HepG2 (cell line): ENCODE data around the gene TPCN2. TPM values are rescaled to one million over a fixed set of nuclear protein-coding genes. Genes with fewer than 3 reads are reported as not detected.

Experiments
- ATAC-seq: fragments of 200-7000 bp; cut with Tn5 transposase; 3 replicates; pipeline ENCODE4 v1.9.1; 2020; ENCODE audit warnings: mild to moderate bottlenecking, moderate library complexity
- BruUV-seq: library from RNA; stranded (reverse); fragments of 400-500 nt; replicated peaks from 2 replicates; lab custom pipeline; 2021; lab: Mats Ljungman, UMichigan
- CTCF ChIA-PET: fragments of 300-600 bp; formaldehyde crosslinking; extraction: SDS; loops from one replicate; lab custom pipeline; 2021; ENCODE audit warnings: low total read pairs, inconsistent platforms, low intra/inter-chr PET ratio; lab: Yijun Ruan, JAX
- POLR2A ChIA-PET: fragments of 350-600 bp; sonication (Branson Sonifier 250); formaldehyde crosslinking; loops from one replicate; lab custom pipeline; 2020; ENCODE audit warnings: antibody characterized with exemption, inconsistent platforms; lab: Yijun Ruan, JAX
- DNase-seq: peaks from one replicate; pipeline ENCODE4 v3.0.0-alpha.2; 2015; ENCODE audit warnings: low spot score
- FAIRE-seq: peaks from 3 replicates; lab custom pipeline; 2011; peaks lifted over from hg19 to GRCh38; lab: Jason Lieb, UNC
- H2AFZ ChIP-seq: one replicate; pipeline ENCODE4 v1.6.1; 2011; ENCODE audit warnings: low read length, inconsistent platforms
- H3K27ac ChIP-seq: fragments of 300-600 bp; 3 replicates; pipeline ENCODE4 v1.8.0; 2011; ENCODE audit warnings: mixed run types, mild to moderate bottlenecking, mixed read lengths, low read length, inconsistent platforms; ENCODE audit not compliant: insufficient read depth; ENCODE audit errors: extremely low read length
- H3K27me3 ChIP-seq, 2 experiments: fragments of 200-600 bp in 1 of 2; 2 replicates in 1 of 2; 3 replicates in 1 of 2; pipeline versions ENCODE4 v1.6.0 to v1.8.0; 2011; ENCODE audit warnings: low read length in 2 of 2, mild to moderate bottlenecking in 2 of 2, moderate library complexity in 2 of 2, inconsistent platforms in 1 of 2; ENCODE audit not compliant: insufficient read depth in 2 of 2, control insufficient read depth in 1 of 2
- H3K36me3 ChIP-seq, 2 experiments: fragments of 200-600 bp in 1 of 2; replicated peaks in 1 of 2; 2 replicates in 1 of 2; 3 replicates in 1 of 2; pipeline versions ENCODE4 v1.5.1 to v1.8.0; 2011; ENCODE audit warnings: low read length in 2 of 2, inconsistent platforms in 1 of 2; ENCODE audit not compliant: insufficient read depth in 2 of 2, control insufficient read depth in 1 of 2
- H3K4me1 ChIP-seq: 2 replicates; pipeline ENCODE4 v1.5.1; 2012; ENCODE audit warnings: low read length, inconsistent platforms; ENCODE audit not compliant: insufficient read depth
- H3K4me2 ChIP-seq: 2 replicates; pipeline ENCODE4 v1.6.0; 2011; ENCODE audit warnings: low read depth, low read length, inconsistent platforms
- H3K4me3 ChIP-seq, 3 experiments: fragments of 200-600 bp in 1 of 3; sonication (generic), shearing (Covaris generic) in 1 of 3; replicated peaks in 1 of 3; 2 replicates each; pipeline ENCODE4 v1.5.1; 2011 to 2016; ENCODE audit warnings: low read length in 3 of 3, inconsistent platforms in 2 of 3, low read depth in 2 of 3, mild to moderate bottlenecking in 2 of 3, control low read depth in 1 of 3, mixed read lengths in 1 of 3; ENCODE audit not compliant: insufficient read depth in 1 of 3
- H3K79me2 ChIP-seq: one replicate; pipeline ENCODE4 v1.6.1; 2011; ENCODE audit warnings: low read length, inconsistent platforms; ENCODE audit not compliant: insufficient read depth
- H3K9ac ChIP-seq: 2 replicates; pipeline ENCODE4 v1.6.0; 2011; ENCODE audit warnings: mild to moderate bottlenecking, low read depth, low read length, inconsistent platforms; ENCODE audit not compliant: insufficient read depth
- H3K9me3 ChIP-seq: 2 replicates; pipeline ENCODE4 v1.5.1; 2012; ENCODE audit warnings: mild to moderate bottlenecking, low read length
- H4K20me1 ChIP-seq: 2 replicates; pipeline ENCODE4 v1.6.0; 2011; ENCODE audit warnings: inconsistent platforms, mild to moderate bottlenecking, low read length, moderate library complexity; ENCODE audit not compliant: insufficient read depth
- BORCS8-MEF2B ChIP-seq: sonication (generic); formaldehyde crosslinking; IDR thresholded peaks from 2 replicates; pipeline ENCODE4 v1.8.0; 2022; ENCODE audit warnings: mild to moderate bottlenecking, missing genetic modification reagents
- GATAD1 ChIP-seq: IDR thresholded peaks from 2 replicates; pipeline ENCODE4 v1.6.1; 2016; ENCODE audit warnings: missing genetic modification reagents, missing compliant biosample characterization
- IRF2 ChIP-seq: IDR thresholded peaks from 2 replicates; pipeline ENCODE4 v1.6.1; 2018; ENCODE audit warnings: missing genetic modification reagents, missing compliant biosample characterization
- KMT2B ChIP-seq: IDR thresholded peaks from 2 replicates; pipeline ENCODE4 v1.6.1; 2016; ENCODE audit warnings: missing genetic modification reagents, missing compliant biosample characterization
- MTA1 ChIP-seq: sonication (generic); formaldehyde crosslinking; IDR thresholded peaks from 2 replicates; pipeline ENCODE4 v1.4.0; 2020; ENCODE audit warnings: missing genetic modification reagents, mild to moderate bottlenecking, borderline replicate concordance
- NFE2L1 ChIP-seq: sonication (generic); formaldehyde crosslinking; IDR thresholded peaks from 2 replicates; pipeline ENCODE4 v1.4.0; 2020; ENCODE audit warnings: missing genetic modification reagents, mild to moderate bottlenecking, borderline replicate concordance
- NFYB ChIP-seq: sonication (generic); formaldehyde crosslinking; IDR thresholded peaks from 2 replicates; pipeline ENCODE4 v1.4.0; 2020; ENCODE audit warnings: missing genetic modification reagents
- ZSCAN12 ChIP-seq: sonication (generic); formaldehyde crosslinking; IDR thresholded peaks from 2 replicates; pipeline ENCODE4 v1.9.0; 2021; ENCODE audit warnings: mild to moderate bottlenecking, missing genetic modification reagents
- WGBS: methylation state at CpG from one replicate; pipeline ENCODE4 v1.1.6; 2017; ENCODE audit warnings: low lambda C conversion rate; 5-methylcytosine and 5-hydroxymethylcytosine counted together
- in situ Hi-C: cut with HindIII; loops from 2 replicates; pipeline ENCODE4 v1.10.0; 2017; ENCODE audit warnings: low pct_unique_long_range_greater_than_20kb; ENCODE audit not compliant: extremely low pct_ligation_motif_present
- intact Hi-C: fragments of 100-400 bp; cut with micrococcal nuclease; formaldehyde crosslinking; loops from one replicate; pipeline ENCODE4 v1.10.0; 2022; ENCODE audit not compliant: unreplicated experiment
- polyA plus RNA-seq, 8 experiments: library from polyadenylated mRNA; depleted of rRNA in 3 of 8; stranded (reverse) in 7 of 8; unstranded in 1 of 8; fragments of >200 nt; fragmentation: Illumina TruSeq in 4 of 8; extraction: Trizol in 4 of 8; gene quantifications; 2 replicates each; pipeline versions ENCODE4 v1.2.1 to v1.2.3, GENCODE V29; 2011 to 2016; ENCODE audit warnings: low read depth in 4 of 8, missing spikeins in 1 of 8, mixed read lengths in 1 of 8; ENCODE audit not compliant: insufficient read depth in 1 of 8
- total RNA-seq, 5 experiments: library from RNA; depleted of rRNA; stranded (reverse); fragments of >200 nt; fragmentation: Illumina TruSeq; extraction: Trizol; gene quantifications; 2 replicates each; pipeline ENCODE4 v1.2.3, GENCODE V29; 2016; ENCODE audit warnings: low read depth in 1 of 5
- TF ChIP-seq, protein P1 (sequence below): sonication (generic); formaldehyde crosslinking; IDR thresholded peaks from 2 replicates; pipeline ENCODE4 v1.4.0; 2020; ENCODE audit warnings: missing genetic modification reagents
- TF ChIP-seq, protein P2 (sequence below): sonication (generic); formaldehyde crosslinking; IDR thresholded peaks from 2 replicates; pipeline ENCODE4 v1.8.1; 2022; ENCODE audit warnings: mild to moderate bottlenecking, missing genetic modification reagents
- TF ChIP-seq, protein P3 (sequence below): IDR thresholded peaks from 2 replicates; pipeline ENCODE4 v1.6.1; 2016; ENCODE audit warnings: low read depth, borderline replicate concordance
- TF ChIP-seq, protein P4 (sequence below): sonication (generic); formaldehyde crosslinking; IDR thresholded peaks from 2 replicates; pipeline ENCODE4 v1.8.1; 2023; ENCODE audit warnings: mild to moderate bottlenecking, missing genetic modification reagents
- TF ChIP-seq, protein P5 (sequence below): IDR thresholded peaks from 2 replicates; pipeline ENCODE4 v1.6.1; 2018; ENCODE audit warnings: missing genetic modification reagents, mild to moderate bottlenecking, missing compliant biosample characterization
- TF ChIP-seq, protein P6 (sequence below): sonication (generic); formaldehyde crosslinking; IDR thresholded peaks from 2 replicates; pipeline ENCODE4; 2020; ENCODE audit warnings: missing genetic modification reagents, mild to moderate bottlenecking, borderline replicate concordance
- TF ChIP-seq, protein P7 (sequence below): IDR thresholded peaks from 2 replicates; pipeline ENCODE4 v1.6.1; 2016
- TF ChIP-seq, protein P8 (sequence below): sonication (generic); formaldehyde crosslinking; IDR thresholded peaks from 2 replicates; pipeline ENCODE4 v1.5.0; 2020; ENCODE audit warnings: missing genetic modification reagents

TPCN2 gene
- total and polyA plus RNA-seq, 2 of the 13 experiments (the other 11 are each of a cell fraction or from before 2014, with no cell fraction given), result 5.6 to 5.9 TPM

DNA sequence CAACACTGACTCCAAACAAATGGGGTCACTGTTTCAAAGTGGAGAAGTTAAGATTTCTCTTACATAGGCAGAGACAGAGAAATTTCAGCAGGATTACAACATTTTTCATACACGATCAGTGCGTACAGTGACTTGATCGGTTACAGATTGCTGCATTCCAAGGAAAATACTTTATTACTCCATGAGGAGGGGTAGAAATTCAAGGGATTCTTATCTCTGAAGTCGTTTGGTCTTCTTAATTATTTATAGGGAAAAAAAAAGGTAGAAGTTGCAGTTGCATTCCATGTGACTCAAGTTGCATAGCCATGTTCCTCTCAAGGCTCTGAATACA is 96.3 kb downstream of the TPCN2 start:
- ChIA-PET CTCF (no interaction called here), POLR2A (no interaction called here)
- Histone ChIP-seq H3K4me2 (no peak overlapping the region), H4K20me1 (no peaks in the 10 kb centered on the region), H3K4me3 (no peak overlapping the region), H3K79me2 (no peaks in the 10 kb centered on the region), H2AFZ (no peak overlapping the region), H3K27me3 (peaks cover 0 to 5% of the 10 kb centered on the region in 2 experiments; a peak in 1 of 5 replicates), H3K27ac (no peak overlapping the region), H3K4me1 (no peaks in the 10 kb centered on the region), H3K9ac (no peak overlapping the region), H3K9me3 (peaks cover 3% of the 10 kb centered on the region; the same call in 1 of the 2 replicates), H3K36me3 (no peaks in the 10 kb centered on the region)
- TF ChIP-seq, protein P1, sequence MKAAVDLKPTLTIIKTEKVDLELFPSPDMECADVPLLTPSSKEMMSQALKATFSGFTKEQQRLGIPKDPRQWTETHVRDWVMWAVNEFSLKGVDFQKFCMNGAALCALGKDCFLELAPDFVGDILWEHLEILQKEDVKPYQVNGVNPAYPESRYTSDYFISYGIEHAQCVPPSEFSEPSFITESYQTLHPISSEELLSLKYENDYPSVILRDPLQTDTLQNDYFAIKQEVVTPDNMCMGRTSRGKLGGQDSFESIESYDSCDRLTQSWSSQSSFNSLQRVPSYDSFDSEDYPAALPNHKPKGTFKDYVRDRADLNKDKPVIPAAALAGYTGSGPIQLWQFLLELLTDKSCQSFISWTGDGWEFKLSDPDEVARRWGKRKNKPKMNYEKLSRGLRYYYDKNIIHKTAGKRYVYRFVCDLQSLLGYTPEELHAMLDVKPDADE (CRISPR knock-in tag), result no peak
- no peak for TF ChIP-seq KMT2B (CRISPR knock-in tag)
- TF ChIP-seq, protein P2, sequence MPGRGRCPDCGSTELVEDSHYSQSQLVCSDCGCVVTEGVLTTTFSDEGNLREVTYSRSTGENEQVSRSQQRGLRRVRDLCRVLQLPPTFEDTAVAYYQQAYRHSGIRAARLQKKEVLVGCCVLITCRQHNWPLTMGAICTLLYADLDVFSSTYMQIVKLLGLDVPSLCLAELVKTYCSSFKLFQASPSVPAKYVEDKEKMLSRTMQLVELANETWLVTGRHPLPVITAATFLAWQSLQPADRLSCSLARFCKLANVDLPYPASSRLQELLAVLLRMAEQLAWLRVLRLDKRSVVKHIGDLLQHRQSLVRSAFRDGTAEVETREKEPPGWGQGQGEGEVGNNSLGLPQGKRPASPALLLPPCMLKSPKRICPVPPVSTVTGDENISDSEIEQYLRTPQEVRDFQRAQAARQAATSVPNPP (CRISPR knock-in tag), result no peak
- TF ChIP-seq, protein P3, sequence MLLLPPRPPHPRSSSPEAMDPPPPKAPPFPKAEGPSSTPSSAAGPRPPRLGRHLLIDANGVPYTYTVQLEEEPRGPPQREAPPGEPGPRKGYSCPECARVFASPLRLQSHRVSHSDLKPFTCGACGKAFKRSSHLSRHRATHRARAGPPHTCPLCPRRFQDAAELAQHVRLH, result no peak
- no peak for TF ChIP-seq IRF2 (CRISPR knock-in tag)
- no peak for TF ChIP-seq GATAD1 (CRISPR knock-in tag)
- no peak for TF ChIP-seq MTA1
- TF ChIP-seq, protein P4, sequence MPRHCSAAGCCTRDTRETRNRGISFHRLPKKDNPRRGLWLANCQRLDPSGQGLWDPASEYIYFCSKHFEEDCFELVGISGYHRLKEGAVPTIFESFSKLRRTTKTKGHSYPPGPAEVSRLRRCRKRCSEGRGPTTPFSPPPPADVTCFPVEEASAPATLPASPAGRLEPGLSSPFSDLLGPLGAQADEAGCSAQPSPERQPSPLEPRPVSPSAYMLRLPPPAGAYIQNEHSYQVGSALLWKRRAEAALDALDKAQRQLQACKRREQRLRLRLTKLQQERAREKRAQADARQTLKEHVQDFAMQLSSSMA, result no peak
- TF ChIP-seq NFE2L1 (CRISPR knock-in tag), result no peak
- TF ChIP-seq, protein P5, sequence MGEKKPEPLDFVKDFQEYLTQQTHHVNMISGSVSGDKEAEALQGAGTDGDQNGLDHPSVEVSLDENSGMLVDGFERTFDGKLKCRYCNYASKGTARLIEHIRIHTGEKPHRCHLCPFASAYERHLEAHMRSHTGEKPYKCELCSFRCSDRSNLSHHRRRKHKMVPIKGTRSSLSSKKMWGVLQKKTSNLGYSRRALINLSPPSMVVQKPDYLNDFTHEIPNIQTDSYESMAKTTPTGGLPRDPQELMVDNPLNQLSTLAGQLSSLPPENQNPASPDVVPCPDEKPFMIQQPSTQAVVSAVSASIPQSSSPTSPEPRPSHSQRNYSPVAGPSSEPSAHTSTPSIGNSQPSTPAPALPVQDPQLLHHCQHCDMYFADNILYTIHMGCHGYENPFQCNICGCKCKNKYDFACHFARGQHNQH (CRISPR knock-in tag), result no peak
- no peak for TF ChIP-seq NFYB (CRISPR knock-in tag)
- TF ChIP-seq ZSCAN12, result no peak
- TF ChIP-seq BORCS8-MEF2B (CRISPR knock-in tag), result no peak
- TF ChIP-seq, protein P6, sequence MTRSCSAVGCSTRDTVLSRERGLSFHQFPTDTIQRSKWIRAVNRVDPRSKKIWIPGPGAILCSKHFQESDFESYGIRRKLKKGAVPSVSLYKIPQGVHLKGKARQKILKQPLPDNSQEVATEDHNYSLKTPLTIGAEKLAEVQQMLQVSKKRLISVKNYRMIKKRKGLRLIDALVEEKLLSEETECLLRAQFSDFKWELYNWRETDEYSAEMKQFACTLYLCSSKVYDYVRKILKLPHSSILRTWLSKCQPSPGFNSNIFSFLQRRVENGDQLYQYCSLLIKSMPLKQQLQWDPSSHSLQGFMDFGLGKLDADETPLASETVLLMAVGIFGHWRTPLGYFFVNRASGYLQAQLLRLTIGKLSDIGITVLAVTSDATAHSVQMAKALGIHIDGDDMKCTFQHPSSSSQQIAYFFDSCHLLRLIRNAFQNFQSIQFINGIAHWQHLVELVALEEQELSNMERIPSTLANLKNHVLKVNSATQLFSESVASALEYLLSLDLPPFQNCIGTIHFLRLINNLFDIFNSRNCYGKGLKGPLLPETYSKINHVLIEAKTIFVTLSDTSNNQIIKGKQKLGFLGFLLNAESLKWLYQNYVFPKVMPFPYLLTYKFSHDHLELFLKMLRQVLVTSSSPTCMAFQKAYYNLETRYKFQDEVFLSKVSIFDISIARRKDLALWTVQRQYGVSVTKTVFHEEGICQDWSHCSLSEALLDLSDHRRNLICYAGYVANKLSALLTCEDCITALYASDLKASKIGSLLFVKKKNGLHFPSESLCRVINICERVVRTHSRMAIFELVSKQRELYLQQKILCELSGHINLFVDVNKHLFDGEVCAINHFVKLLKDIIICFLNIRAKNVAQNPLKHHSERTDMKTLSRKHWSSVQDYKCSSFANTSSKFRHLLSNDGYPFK, result no peak
- TF ChIP-seq, protein P7, sequence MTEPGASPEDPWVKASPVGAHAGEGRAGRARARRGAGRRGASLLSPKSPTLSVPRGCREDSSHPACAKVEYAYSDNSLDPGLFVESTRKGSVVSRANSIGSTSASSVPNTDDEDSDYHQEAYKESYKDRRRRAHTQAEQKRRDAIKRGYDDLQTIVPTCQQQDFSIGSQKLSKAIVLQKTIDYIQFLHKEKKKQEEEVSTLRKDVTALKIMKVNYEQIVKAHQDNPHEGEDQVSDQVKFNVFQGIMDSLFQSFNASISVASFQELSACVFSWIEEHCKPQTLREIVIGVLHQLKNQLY (CRISPR knock-in tag), result no peak
- TF ChIP-seq, protein P8, sequence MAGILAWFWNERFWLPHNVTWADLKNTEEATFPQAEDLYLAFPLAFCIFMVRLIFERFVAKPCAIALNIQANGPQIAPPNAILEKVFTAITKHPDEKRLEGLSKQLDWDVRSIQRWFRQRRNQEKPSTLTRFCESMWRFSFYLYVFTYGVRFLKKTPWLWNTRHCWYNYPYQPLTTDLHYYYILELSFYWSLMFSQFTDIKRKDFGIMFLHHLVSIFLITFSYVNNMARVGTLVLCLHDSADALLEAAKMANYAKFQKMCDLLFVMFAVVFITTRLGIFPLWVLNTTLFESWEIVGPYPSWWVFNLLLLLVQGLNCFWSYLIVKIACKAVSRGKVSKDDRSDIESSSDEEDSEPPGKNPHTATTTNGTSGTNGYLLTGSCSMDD (CRISPR knock-in tag), result no peak
- DNase-seq, result no peak
- no peak for ATAC-seq
- FAIRE-seq, result no peak
- no TSS peak for BruUV-seq
- WGBS, result 39% methylated on average over 4 of the region's 4 CpGs
- intact Hi-C loops (no loop called here), in situ Hi-C loops (no loop called here)
